Measurements from ENCODE around the gene N4BP3. TPM values are rescaled to one million over a fixed set of nuclear protein-coding genes. Genes with fewer than 3 reads are reported as not detected.
A peak's percentile ranks its signal among the peaks of the same experiment; 100 is the strongest.
"Not testable (repeated sequence)": the region's sequence is repeated elsewhere in the genome, so short reads cannot be mapped to it uniquely, and the experiment has no call there.

Gene N4BP3
- total RNA-seq, 1 donor from 2014 or later: 1.3 TPM

- Mint-ChIP-seq H3K27me3 (ENCODE audit: low read depth) (no peaks in the 10 kb centered on the region), H3K4me1 (peaks cover 9% of the 10 kb centered on the region), H3K9me3 (no peaks in the 10 kb centered on the region), H3K36me3 (ENCODE audit: low read depth) (no peaks in the 10 kb centered on the region), H3K27ac (ENCODE audit: unreplicated experiment) (peak overlapping the region; percentile 87), H3K4me3 (no peak overlapping the region)
- DNase-seq (ENCODE audit: low read depth, low spot score): no peak
- no peak for TF ChIP-seq CTCF (conservative IDR thresholded peaks at IDR 0.05)
These were observed 10.0 kb downstream of the N4BP3 start for GRCh38 chr5:178123094-178123965.

GRCh38 chr5:178123966-178124925 lies 10.9 kb downstream of the N4BP3 start:
- H3K4me3 Mint-ChIP-seq: no peak overlapping the region
- DNase-seq (ENCODE audit: low read depth, low spot score): no peak
- H3K36me3 Mint-ChIP-seq (ENCODE audit: low read depth): no peaks in the 10 kb centered on the region
- H3K27me3 Mint-ChIP-seq (ENCODE audit: low read depth): no peaks in the 10 kb centered on the region
- peaks cover 9% of the 10 kb centered on the region for H3K4me1 Mint-ChIP-seq
- no peak for TF ChIP-seq CTCF (conservative IDR thresholded peaks at IDR 0.05)
- no peaks in the 10 kb centered on the region for H3K9me3 Mint-ChIP-seq
- H3K27ac Mint-ChIP-seq (ENCODE audit: unreplicated experiment): no peak overlapping the region

GRCh38 chr5:178125253-178125906 lies 12.0 kb downstream of the N4BP3 start:
- Mint-ChIP-seq H3K9me3 (no peaks in the 10 kb centered on the region), H3K4me1 (peaks cover 12% of the 10 kb centered on the region), H3K27me3 (ENCODE audit: low read depth) (no peaks in the 10 kb centered on the region), H3K27ac (ENCODE audit: unreplicated experiment) (peak overlapping the region; percentile 68), H3K36me3 (ENCODE audit: low read depth) (no peaks in the 10 kb centered on the region), H3K4me3 (peak overlapping the region; percentile 31)
- no peak for TF ChIP-seq CTCF (conservative IDR thresholded peaks at IDR 0.05)
- DNase-seq (ENCODE audit: low read depth, low spot score): no peak

GRCh38 chr5:178126556-178126955 lies 13.2 kb downstream of the N4BP3 start:
- Mint-ChIP-seq H3K4me3 (peak overlapping the region; percentile 56), H3K27ac (ENCODE audit: unreplicated experiment) (no peak overlapping the region), H3K9me3 (no peaks in the 10 kb centered on the region), H3K36me3 (ENCODE audit: low read depth) (no peaks in the 10 kb centered on the region), H3K4me1 (peaks cover 16% of the 10 kb centered on the region), H3K27me3 (ENCODE audit: low read depth) (no peaks in the 10 kb centered on the region)
- no peak for TF ChIP-seq CTCF (conservative IDR thresholded peaks at IDR 0.05)
- no peak for DNase-seq (ENCODE audit: low read depth, low spot score)

GRCh38 chr5:178127300-178128009 lies 14.1 kb downstream of the N4BP3 start:
- H3K36me3 Mint-ChIP-seq (ENCODE audit: low read depth); H3K9me3 Mint-ChIP-seq; H3K27ac Mint-ChIP-seq (ENCODE audit: unreplicated experiment); DNase-seq (ENCODE audit: low read depth, low spot score); H3K27me3 Mint-ChIP-seq (ENCODE audit: low read depth): not testable (repeated sequence)
- Mint-ChIP-seq H3K4me3 (peak overlapping the region; percentile 72), H3K4me1 (peaks cover 20% of the 10 kb centered on the region)
